Neutrophil (primary cell): ENCODE results near the gene KLF11.

Source experiments
- H3K27ac ChIP-seq: fragments of 200-600 bp; sonication (generic); 2 replicates; pipeline ENCODE4 v1.5.1; 2016; ENCODE audit warnings: mild to moderate bottlenecking, moderate library complexity
- H3K27me3 ChIP-seq: fragments of 200-600 bp; sonication (generic); 2 replicates; pipeline ENCODE4 v1.6.0; 2016; ENCODE audit warnings: mild to moderate bottlenecking
- H3K36me3 ChIP-seq: fragments of 200-600 bp; sonication (generic); 2 replicates; pipeline ENCODE4 v1.5.1; 2017
- H3K4me1 ChIP-seq, 2 experiments: fragments of 200-600 bp in 1 of 2; sonication (generic) in 1 of 2; 1 replicate in 1 of 2; 2 replicates in 1 of 2; pipeline versions ENCODE4 v1.5.1 to v1.6.1; 2013 to 2016; ENCODE audit warnings: low read depth in 1 of 2, low read length in 1 of 2, mild to moderate bottlenecking in 1 of 2, moderate library complexity in 1 of 2; ENCODE audit not compliant: control insufficient read depth in 1 of 2, insufficient read depth in 1 of 2
- H3K4me3 ChIP-seq, 2 experiments: fragments of 200-600 bp in 1 of 2; sonication (generic) in 1 of 2; 1 replicate in 1 of 2; 2 replicates in 1 of 2; pipeline ENCODE4 v1.5.1; 2013 to 2016; ENCODE audit warnings: low read depth in 1 of 2, low read length in 1 of 2, mild to moderate bottlenecking in 1 of 2, moderate library complexity in 1 of 2
- H3K9me3 ChIP-seq: fragments of 200-600 bp; sonication (generic); 2 replicates; pipeline ENCODE4 v1.5.1; 2016
- CTCF ChIP-seq: fragments of 200-600 bp; sonication (generic); IDR thresholded peaks from 2 replicates; pipeline ENCODE4 v1.5.1; 2016; ENCODE audit warnings: antibody characterized with exemption

The KLF11 gene

GRCh38 chr2:10052216-10052615 is 8.9 kb downstream of the KLF11 start:
- no peak for TF ChIP-seq CTCF
- Histone ChIP-seq H3K36me3 (no peaks in the 10 kb centered on the region), H3K27me3 (no peaks in the 10 kb centered on the region), H3K4me1 (peaks cover 34 to 40% of the 10 kb centered on the region in 2 experiments), H3K9me3 (no peaks in the 10 kb centered on the region), H3K27ac (no peak overlapping the region), H3K4me3 (no peak overlapping the region)

- H3K27ac ChIP-seq = no peak overlapping the region
- H3K36me3 ChIP-seq = no peaks in the 10 kb centered on the region
- H3K4me1 ChIP-seq = peaks cover 37 to 41% of the 10 kb centered on the region in 2 experiments
- no peak for TF ChIP-seq CTCF
- H3K4me3 ChIP-seq = no peak overlapping the region
- H3K27me3 ChIP-seq = no peaks in the 10 kb centered on the region
- no peaks in the 10 kb centered on the region for H3K9me3 ChIP-seq
Measured at GRCh38 chr2:10053351-10053750, 10.0 kb downstream of the KLF11 start.

- TF ChIP-seq CTCF = no peak
- Histone ChIP-seq H3K36me3 (no peaks in the 10 kb centered on the region), H3K4me3 (no peak overlapping the region), H3K27ac (no peak overlapping the region), H3K27me3 (no peaks in the 10 kb centered on the region), H3K9me3 (no peaks in the 10 kb centered on the region), H3K4me1 (peaks cover 37 to 41% of the 10 kb centered on the region in 2 experiments)
Measured at GRCh38 chr2:10054424-10054823, 11.1 kb downstream of the KLF11 start.

GRCh38 chr2:10054976-10055375 is 11.6 kb downstream of the KLF11 start:
- peaks cover 37 to 41% of the 10 kb centered on the region in 2 experiments for H3K4me1 ChIP-seq
- no peak overlapping the region for H3K4me3 ChIP-seq
- H3K27ac ChIP-seq = no peak overlapping the region
- no peaks in the 10 kb centered on the region for H3K36me3 ChIP-seq
- no peaks in the 10 kb centered on the region for H3K27me3 ChIP-seq
- H3K9me3 ChIP-seq = no peaks in the 10 kb centered on the region
- TF ChIP-seq CTCF = no peak

- no peak for TF ChIP-seq CTCF
- Histone ChIP-seq H3K9me3 (no peaks in the 10 kb centered on the region), H3K4me3 (no peak overlapping the region), H3K27me3 (no peaks in the 10 kb centered on the region), H3K4me1 (peaks cover 37 to 41% of the 10 kb centered on the region in 2 experiments), H3K27ac (no peak overlapping the region), H3K36me3 (no peaks in the 10 kb centered on the region)
Measured at GRCh38 chr2:10056439-10056838, 13.1 kb downstream of the KLF11 start.
